Neural progenitor cell (in vitro differentiated cells): Measurements from ENCODE around the gene UBXN11.

Experiments
- CTCF ChIP-seq: fragments of 200-600 bp; sonication (generic); IDR thresholded peaks from 2 replicates; pipeline ENCODE4 v1.5.1; 2017; ENCODE audit warnings: antibody characterized with exemption, mild to moderate bottlenecking
- EZH2 ChIP-seq: fragments of 200-600 bp; sonication (generic); IDR thresholded peaks from 2 replicates; pipeline ENCODE4 v1.6.1; 2017; ENCODE audit warnings: antibody characterized with exemption, mild to moderate bottlenecking, moderate library complexity

- peak; percentile 89 for TF ChIP-seq CTCF
- no peak for TF ChIP-seq EZH2
Observed at GRCh38 chr1:26233903-26234643, 72.4 kb downstream of the UBXN11 start, which contains the start of gene CEP85.
